Stimulated activated naive CD8-positive, alpha-beta T cell treated with anti-CD3 and anti-CD28 coated beads, Interleukin-15, Interleukin-2, amounts not matched to agents 100 ng/mL and 50 ng/mL, for 24 hours (primary cell): ENCODE data around the gene AAMDC.
A peak's percentile ranks its signal among the peaks of the same experiment; 100 is the strongest.
"Not testable (repeated sequence)": the region's sequence is repeated elsewhere in the genome, so short reads cannot be mapped to it uniquely, and the experiment has no call there.

ENCODE experiments used
- H3K27ac Mint-ChIP-seq: one replicate; pipeline ENCODE4 v1.8.0; 2021; ENCODE audit warnings: mild to moderate bottlenecking, mixed read lengths
- H3K27me3 Mint-ChIP-seq: one replicate; pipeline ENCODE4 v1.8.0; 2021; ENCODE audit warnings: mixed read lengths
- H3K36me3 Mint-ChIP-seq: one replicate; pipeline ENCODE4 v1.8.0; 2021; ENCODE audit warnings: low read depth, mixed read lengths
- H3K4me1 Mint-ChIP-seq: one replicate; pipeline ENCODE4 v1.8.0; 2021; ENCODE audit warnings: low read depth, mixed read lengths
- H3K4me3 Mint-ChIP-seq: one replicate; pipeline ENCODE4 v1.8.0; 2021; ENCODE audit warnings: mild to moderate bottlenecking, mixed read lengths
- H3K9me3 Mint-ChIP-seq: one replicate; pipeline ENCODE4 v1.8.0; 2021; ENCODE audit warnings: mixed read lengths

AAMDC gene

GRCh38 chr11:77806415-77806814, 14.5 kb upstream of the AAMDC start:
- peaks cover 17% of the 10 kb centered on the region for H3K36me3 Mint-ChIP-seq
- no peaks in the 10 kb centered on the region for H3K27me3 Mint-ChIP-seq
- H3K4me3 Mint-ChIP-seq, result no peak overlapping the region
- H3K4me1 Mint-ChIP-seq, result peaks cover 55% of the 10 kb centered on the region
- no peaks in the 10 kb centered on the region for H3K9me3 Mint-ChIP-seq
- peak overlapping the region; percentile 70 for H3K27ac Mint-ChIP-seq

GRCh38 chr11:77806993-77807392, 14.0 kb upstream of the AAMDC start:
- H3K9me3 Mint-ChIP-seq, result no peaks in the 10 kb centered on the region
- H3K27me3 Mint-ChIP-seq, result no peaks in the 10 kb centered on the region
- no peak overlapping the region for H3K27ac Mint-ChIP-seq
- H3K4me3 Mint-ChIP-seq, result no peak overlapping the region
- peaks cover 54% of the 10 kb centered on the region for H3K4me1 Mint-ChIP-seq
- H3K36me3 Mint-ChIP-seq, result peaks cover 20% of the 10 kb centered on the region

GRCh38 chr11:77813256-77813655, 7.7 kb upstream of the AAMDC start:
- Mint-ChIP-seq H3K36me3 (peaks cover 26% of the 10 kb centered on the region), H3K27me3 (no peaks in the 10 kb centered on the region), H3K9me3 (peaks cover 4% of the 10 kb centered on the region), H3K27ac (no peak overlapping the region), H3K4me1 (peaks cover 70% of the 10 kb centered on the region), H3K4me3 (no peak overlapping the region)

- Mint-ChIP-seq H3K9me3 (peaks cover 4% of the 10 kb centered on the region), H3K27me3 (no peaks in the 10 kb centered on the region), H3K27ac (no peak overlapping the region), H3K4me1 (peaks cover 71% of the 10 kb centered on the region), H3K36me3 (peaks cover 19% of the 10 kb centered on the region), H3K4me3 (no peak overlapping the region)
Measured at GRCh38 chr11:77814848-77815247, 6.1 kb upstream of the AAMDC start.

- H3K27ac Mint-ChIP-seq, result no peak overlapping the region
- H3K4me3 Mint-ChIP-seq, result no peak overlapping the region
- no peaks in the 10 kb centered on the region for H3K27me3 Mint-ChIP-seq
- H3K36me3 Mint-ChIP-seq, result peaks cover 19% of the 10 kb centered on the region
- peaks cover 67% of the 10 kb centered on the region for H3K4me1 Mint-ChIP-seq
- peaks cover 4% of the 10 kb centered on the region for H3K9me3 Mint-ChIP-seq
Measured at GRCh38 chr11:77815459-77815858, 5.5 kb upstream of the AAMDC start.

GRCh38 chr11:77819411-77819920, 1.5 kb upstream of the AAMDC start:
- Mint-ChIP-seq H3K4me3 (peak overlapping the region; percentile 100), H3K27ac (peak overlapping the region; percentile 86), H3K36me3 (peaks cover 5% of the 10 kb centered on the region), H3K27me3 (no peaks in the 10 kb centered on the region), H3K4me1 (peaks cover 52% of the 10 kb centered on the region), H3K9me3 (peaks cover 4% of the 10 kb centered on the region)

GRCh38 chr11:77819921-77820564, 901 bp upstream of the AAMDC start:
- peak overlapping the region; percentile 91 for H3K27ac Mint-ChIP-seq
- peak overlapping the region; percentile 100 for H3K4me3 Mint-ChIP-seq
- peaks cover under 1% of the 10 kb centered on the region for H3K9me3 Mint-ChIP-seq
- H3K4me1 Mint-ChIP-seq, result peaks cover 47% of the 10 kb centered on the region
- no peaks in the 10 kb centered on the region for H3K27me3 Mint-ChIP-seq
- peaks cover under 1% of the 10 kb centered on the region for H3K36me3 Mint-ChIP-seq

GRCh38 chr11:77821349-77821851, 456 bp downstream of the AAMDC start:
- H3K9me3 Mint-ChIP-seq, result no peaks in the 10 kb centered on the region
- no peaks in the 10 kb centered on the region for H3K36me3 Mint-ChIP-seq
- H3K27ac Mint-ChIP-seq, result peak overlapping the region; percentile 89
- peaks cover 36% of the 10 kb centered on the region for H3K4me1 Mint-ChIP-seq
- no peaks in the 10 kb centered on the region for H3K27me3 Mint-ChIP-seq
- H3K4me3 Mint-ChIP-seq, result peak overlapping the region; percentile 100

GRCh38 chr11:77822126-77822525, 1.2 kb downstream of the AAMDC start:
- H3K4me1 Mint-ChIP-seq, result peaks cover 29% of the 10 kb centered on the region
- H3K36me3 Mint-ChIP-seq, H3K4me3 Mint-ChIP-seq, H3K9me3 Mint-ChIP-seq, H3K27me3 Mint-ChIP-seq, H3K27ac Mint-ChIP-seq: not testable (repeated sequence)

- no peak overlapping the region for H3K4me3 Mint-ChIP-seq
- no peaks in the 10 kb centered on the region for H3K9me3 Mint-ChIP-seq
- H3K27ac Mint-ChIP-seq, result no peak overlapping the region
- peaks cover 15% of the 10 kb centered on the region for H3K4me1 Mint-ChIP-seq
- H3K27me3 Mint-ChIP-seq, result no peaks in the 10 kb centered on the region
- no peaks in the 10 kb centered on the region for H3K36me3 Mint-ChIP-seq
Measured at GRCh38 chr11:77823775-77824174, 2.8 kb downstream of the AAMDC start.

- Mint-ChIP-seq H3K4me1 (no peaks in the 10 kb centered on the region), H3K9me3 (no peaks in the 10 kb centered on the region), H3K27ac (no peak overlapping the region), H3K27me3 (no peaks in the 10 kb centered on the region), H3K36me3 (no peaks in the 10 kb centered on the region), H3K4me3 (no peak overlapping the region)
Measured at GRCh38 chr11:77828926-77829325, 8.0 kb downstream of the AAMDC start.

- Mint-ChIP-seq H3K4me1 (no peaks in the 10 kb centered on the region), H3K27ac (no peak overlapping the region), H3K9me3 (no peaks in the 10 kb centered on the region), H3K4me3 (no peak overlapping the region), H3K36me3 (no peaks in the 10 kb centered on the region), H3K27me3 (no peaks in the 10 kb centered on the region)
Measured at GRCh38 chr11:77833302-77833701, 12.4 kb downstream of the AAMDC start.

- Mint-ChIP-seq H3K9me3 (peaks cover 9% of the 10 kb centered on the region), H3K4me1 (no peaks in the 10 kb centered on the region), H3K36me3 (peaks cover 36% of the 10 kb centered on the region), H3K27me3 (no peaks in the 10 kb centered on the region), H3K27ac (no peak overlapping the region), H3K4me3 (no peak overlapping the region)
Measured at GRCh38 chr11:77842441-77843121, 21.6 kb downstream of the AAMDC start.

GRCh38 chr11:77843700-77844099, 22.8 kb downstream of the AAMDC start:
- not testable (repeated sequence) for H3K4me3 Mint-ChIP-seq, H3K27me3 Mint-ChIP-seq, H3K27ac Mint-ChIP-seq, H3K4me1 Mint-ChIP-seq, H3K9me3 Mint-ChIP-seq
- H3K36me3 Mint-ChIP-seq, result peaks cover 40% of the 10 kb centered on the region

GRCh38 chr11:77851503-77851902, 30.6 kb downstream of the AAMDC start:
- Mint-ChIP-seq H3K36me3 (peaks cover 48% of the 10 kb centered on the region), H3K27me3 (no peaks in the 10 kb centered on the region), H3K27ac (no peak overlapping the region)

More at GRCh38 chr11:77851503-77851902, 30.6 kb downstream of the AAMDC start:
- Mint-ChIP-seq H3K4me1 (no peaks in the 10 kb centered on the region), H3K4me3 (no peak overlapping the region), H3K9me3 (peaks cover 6% of the 10 kb centered on the region)
